HG02885 (cell line): ENCODE results near the gene SLC17A7.
A peak's percentile ranks its signal among the peaks of the same experiment; 100 is the strongest.
"Not testable (repeated sequence)": the region's sequence is repeated elsewhere in the genome, so short reads cannot be mapped to it uniquely, and the experiment has no call there.

ENCODE experiments used
- ATAC-seq: cut with Tn5 transposase; IDR thresholded peaks from one replicate; pipeline ENCODE4 v1.9.1; 2021; ENCODE audit warnings: mild to moderate bottlenecking; ENCODE audit not compliant: unreplicated experiment, poor library complexity

SLC17A7 gene

DNA sequence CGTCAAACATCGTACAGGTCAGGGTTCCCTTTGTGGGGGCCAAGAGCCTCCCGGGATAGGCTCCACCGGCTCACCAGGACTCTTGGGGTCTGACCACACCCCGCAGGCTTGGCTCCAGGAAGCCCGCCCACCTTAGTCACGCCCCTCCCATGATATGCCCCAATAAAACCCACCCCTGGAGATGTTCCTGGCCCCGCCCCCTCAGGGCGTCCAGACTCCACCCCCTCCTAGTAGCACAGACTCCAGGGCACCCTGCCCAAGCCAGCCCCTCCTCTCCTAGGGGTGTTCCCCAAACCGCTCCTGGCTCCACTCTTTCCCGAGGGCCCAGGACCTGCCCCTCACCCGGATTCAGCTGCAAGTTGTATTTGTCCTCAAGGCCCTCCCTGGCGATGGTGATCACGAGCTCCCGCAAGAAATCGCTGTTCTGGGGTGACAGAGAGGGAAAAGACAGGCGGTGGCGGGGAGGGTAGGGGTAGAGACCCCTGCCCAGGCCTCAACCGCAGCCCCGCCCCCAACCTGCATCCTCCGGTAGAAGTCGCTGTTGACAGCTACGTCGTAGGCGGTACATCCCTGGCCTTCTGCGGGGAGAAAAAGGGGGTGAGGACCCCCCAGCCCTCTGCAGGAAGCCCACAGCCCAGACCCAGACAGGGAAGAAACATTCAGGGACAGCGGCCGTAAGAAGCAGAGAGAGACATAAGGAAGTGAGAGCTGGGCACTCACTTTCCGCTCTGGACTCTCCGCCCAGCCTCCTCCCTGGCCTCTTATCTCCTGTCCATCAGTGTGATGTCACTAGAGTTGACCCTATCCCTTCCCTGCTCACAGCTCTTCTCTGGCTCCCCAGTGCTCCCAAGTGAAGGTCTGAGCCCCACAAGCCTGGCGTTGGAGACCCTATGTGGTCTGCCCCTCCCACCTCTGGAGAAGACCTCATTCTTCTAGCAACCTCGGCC lies 6.4 kb upstream of the SLC17A7 start:
- no peak for ATAC-seq

GRCh38 chr19:49445997-49446396 lies 4.7 kb upstream of the SLC17A7 start:
- no peak for ATAC-seq

- not testable (repeated sequence) for ATAC-seq
These were observed 2.9 kb upstream of the SLC17A7 start for GRCh38 chr19:49444100-49444700.

GRCh38 chr19:49443366-49444099 lies 2.2 kb upstream of the SLC17A7 start:
- ATAC-seq = peak; percentile 84

DNA sequence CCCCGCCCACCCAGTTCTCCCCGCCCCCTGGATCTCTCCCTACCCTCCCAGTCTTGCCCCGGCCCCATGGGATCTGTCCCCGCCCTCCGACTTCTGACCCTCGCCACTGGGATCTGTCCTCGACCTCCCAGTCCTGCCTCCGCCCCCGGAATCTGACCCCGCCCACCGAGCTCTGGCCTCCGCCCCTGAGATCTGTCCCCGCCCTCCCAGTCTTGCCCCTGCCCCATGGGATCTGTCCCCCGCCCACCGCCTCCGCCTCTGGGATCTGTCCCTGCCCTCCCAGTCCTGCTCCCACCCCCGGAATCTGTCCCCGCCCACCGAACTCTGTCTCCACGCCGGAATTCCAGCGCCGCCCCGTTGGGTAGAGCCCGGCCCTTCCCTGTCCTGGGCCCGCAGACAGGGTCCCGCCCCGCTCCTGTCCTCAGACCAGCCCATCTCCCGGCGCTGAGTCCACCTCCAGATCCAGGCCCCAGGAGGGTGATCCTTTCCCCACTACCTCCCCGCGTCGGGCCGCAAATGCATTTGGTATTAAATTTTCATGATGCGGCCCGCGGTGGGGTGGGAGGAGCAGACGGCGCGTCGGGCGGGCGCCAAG lies 1.5 kb upstream of the SLC17A7 start:
- peak; percentile 25 for ATAC-seq

- no peak for ATAC-seq
These were observed 1.0 kb upstream of the SLC17A7 start for GRCh38 chr19:49442354-49442753.

DNA sequence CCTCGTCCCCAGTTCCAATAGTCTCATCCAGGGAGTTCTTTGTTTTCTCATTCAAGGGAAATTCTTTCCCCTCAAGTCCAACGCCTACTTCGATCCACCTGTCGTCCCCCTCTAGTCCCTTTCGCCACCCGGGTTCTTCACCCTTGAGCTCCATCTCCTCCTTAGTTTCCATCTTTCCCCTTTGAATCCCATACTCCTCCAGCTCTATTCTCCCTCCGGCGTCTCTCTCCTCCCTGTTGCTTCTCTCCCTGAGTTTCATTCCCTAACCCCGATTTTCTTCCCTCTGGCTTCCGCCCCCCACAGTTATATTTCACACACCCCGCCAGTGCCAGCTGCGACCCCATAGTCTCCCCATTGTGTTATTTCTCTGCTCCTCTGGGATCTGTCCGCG lies 628 bp upstream of the SLC17A7 start:
- ATAC-seq = no peak

GRCh38 chr19:49440439-49441209 lies 703 bp downstream of the SLC17A7 start:
- ATAC-seq = no peak

GRCh38 chr19:49439836-49440235 lies 1.5 kb downstream of the SLC17A7 start:
- no peak for ATAC-seq

DNA sequence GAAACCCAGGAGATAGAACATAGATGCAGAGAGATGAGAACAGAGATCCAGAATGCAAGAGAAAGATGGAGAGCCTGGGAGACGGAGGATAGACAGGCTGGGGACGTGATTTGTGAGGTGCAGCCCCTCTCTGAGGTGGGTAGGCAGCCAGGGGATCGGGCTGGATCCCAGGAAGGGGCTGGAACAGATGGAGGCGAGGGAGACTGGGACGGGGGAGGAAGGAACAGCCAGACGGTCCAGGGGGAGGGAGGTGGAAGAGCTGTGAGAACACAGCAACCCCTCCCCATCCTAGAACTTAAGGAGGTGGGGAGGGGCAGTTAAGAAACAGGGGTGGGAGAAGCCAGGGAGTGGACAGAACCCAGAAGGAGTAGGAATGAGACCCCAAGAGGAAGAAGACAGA lies 3.1 kb downstream of the SLC17A7 start:
- ATAC-seq = no peak

DNA sequence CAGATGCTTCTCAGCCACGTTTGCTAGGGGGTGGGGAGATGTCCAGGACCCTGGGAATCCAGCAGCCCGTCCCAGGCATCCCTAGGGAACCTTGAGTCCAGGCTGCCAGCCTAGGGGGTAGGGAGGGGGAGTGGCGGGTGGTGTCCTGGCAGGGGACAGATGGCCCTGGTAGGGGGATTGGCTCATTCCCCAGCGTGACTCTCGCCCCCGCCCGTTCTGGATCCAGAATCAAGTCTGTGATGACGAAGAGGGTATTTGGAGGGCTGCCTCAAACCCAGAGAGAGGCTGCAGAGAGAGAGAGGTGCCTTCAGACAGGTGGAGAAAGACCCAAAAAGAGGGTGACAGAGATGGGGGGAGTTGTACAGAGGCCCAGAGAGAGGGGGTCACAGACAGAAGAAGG lies 4.1 kb downstream of the SLC17A7 start:
- ATAC-seq = no peak

DNA sequence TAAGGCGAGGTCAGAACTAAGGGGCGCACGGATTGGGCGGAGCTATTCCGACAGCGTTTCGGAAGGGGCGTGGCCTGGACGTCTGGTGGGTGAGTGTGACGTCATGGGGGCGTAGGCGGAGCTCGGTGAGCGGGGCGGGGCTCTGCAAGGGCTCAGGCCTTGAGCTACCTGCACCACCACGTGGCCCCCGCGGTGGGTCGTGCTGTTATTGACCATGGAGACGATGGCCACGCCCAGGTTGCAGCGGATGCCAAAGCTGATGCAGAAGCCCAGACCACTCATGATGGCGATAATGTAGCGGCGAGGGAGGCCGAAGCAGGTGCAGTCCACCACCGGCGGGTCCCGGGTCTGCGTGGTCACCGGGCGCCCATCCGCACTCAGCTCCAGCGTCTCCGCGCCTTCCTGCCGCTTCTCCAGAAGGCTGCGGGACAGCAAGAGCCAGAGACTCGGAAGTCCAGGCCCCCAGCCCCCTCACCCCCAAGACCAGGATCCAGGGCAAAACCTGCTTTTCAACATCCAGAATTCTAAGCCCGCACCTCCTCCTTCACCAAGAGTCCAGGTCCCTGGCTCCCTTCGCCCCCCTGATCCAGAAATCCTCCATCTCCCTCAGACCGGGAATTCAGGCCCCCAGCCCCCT lies 4.8 kb downstream of the SLC17A7 start:
- ATAC-seq = no peak

- no peak for ATAC-seq
These were observed 5.7 kb downstream of the SLC17A7 start for GRCh38 chr19:49435670-49436069.

DNA sequence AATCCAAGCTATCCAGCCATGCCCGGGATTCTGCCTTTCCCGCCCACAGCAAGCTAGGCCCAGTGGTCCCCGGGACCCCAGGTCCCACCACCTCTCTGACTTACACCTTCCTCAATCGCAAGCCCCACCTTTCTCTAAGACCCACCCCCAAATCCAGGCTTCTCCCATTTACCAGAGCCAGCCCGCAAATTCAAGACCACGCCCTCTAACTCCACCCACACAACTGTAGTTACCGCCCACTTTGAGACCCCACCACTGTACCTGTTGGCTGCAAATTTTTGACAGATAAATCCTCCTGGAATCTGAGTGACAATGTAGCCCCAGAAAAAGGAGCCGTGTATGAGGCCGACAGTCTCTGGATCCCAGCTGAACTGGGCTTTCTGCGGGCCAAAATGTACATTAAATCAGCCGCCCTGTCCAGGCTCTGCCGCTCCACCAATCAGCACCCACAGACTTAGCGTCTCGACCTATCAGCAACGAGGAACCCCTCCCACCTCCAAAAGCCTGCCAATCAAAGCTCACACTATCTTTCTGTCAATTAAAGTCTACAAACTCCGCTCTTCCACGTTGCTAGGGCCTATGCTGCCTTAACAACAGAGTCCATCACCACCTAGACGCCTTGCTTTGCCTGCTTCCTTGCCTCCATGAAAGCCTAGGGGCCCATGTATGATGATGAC lies 6.3 kb downstream of the SLC17A7 start:
- no peak for ATAC-seq

- no peak for ATAC-seq
These were observed 8.0 kb downstream of the SLC17A7 start for GRCh38 chr19:49433240-49433901.

GRCh38 chr19:49432141-49433073 lies 8.9 kb downstream of the SLC17A7 start:
- no peak for ATAC-seq

DNA sequence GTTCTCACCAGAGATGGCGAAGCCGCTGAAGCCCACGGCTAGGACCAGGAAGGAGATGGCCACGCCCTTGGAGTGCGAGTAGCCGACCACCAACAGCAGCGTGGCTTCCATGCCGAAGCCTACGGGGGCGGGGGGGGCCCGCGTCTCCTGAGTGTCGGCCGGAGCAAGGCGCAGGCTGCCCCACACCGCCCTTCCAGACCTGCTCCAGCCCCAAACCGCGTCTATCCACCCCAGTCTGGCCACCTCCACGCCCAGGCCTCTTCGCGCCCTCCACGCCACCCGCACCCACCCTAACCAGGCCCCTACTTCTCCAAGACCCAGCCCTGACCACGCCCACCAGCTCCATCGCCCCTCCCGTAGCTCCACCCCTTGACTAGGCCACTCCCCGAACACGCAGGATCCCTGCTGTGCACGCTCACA lies 10.0 kb downstream of the SLC17A7 start:
- ATAC-seq = no peak
